GOT3 (cell line): ENCODE results near the gene PDE10A.

ENCODE experiments used
- DNase-seq: peaks from one replicate; lab custom pipeline; 2025; ENCODE audit warnings: mixed read lengths; lab: John Stamatoyannopoulos, UW

The PDE10A gene

GRCh38 chr6:165678429-165678828 is 15.4 kb upstream of the PDE10A start:
- no peak for DNase-seq

- no peak for DNase-seq
Measured at GRCh38 chr6:165677091-165677490, 14.1 kb upstream of the PDE10A start.

GRCh38 chr6:165676435-165677068 is 13.5 kb upstream of the PDE10A start:
- no peak for DNase-seq

GRCh38 chr6:165675120-165675519 is 12.1 kb upstream of the PDE10A start:
- DNase-seq, result no peak

- DNase-seq, result no peak
Measured at GRCh38 chr6:165674155-165675029, 11.4 kb upstream of the PDE10A start.

- DNase-seq, result no peak
Measured at GRCh38 chr6:165671222-165671768, 8.3 kb upstream of the PDE10A start.

- DNase-seq, result no peak
Measured at GRCh38 chr6:165668951-165669350, 5.9 kb upstream of the PDE10A start.

GRCh38 chr6:165665384-165665672 is 2.3 kb upstream of the PDE10A start:
- DNase-seq, result no peak

GRCh38 chr6:165664559-165665383 is 1.7 kb upstream of the PDE10A start:
- no peak for DNase-seq

- no peak for DNase-seq
Measured at GRCh38 chr6:165663736-165664558, 906 bp upstream of the PDE10A start.

GRCh38 chr6:165663377-165663735 is 315 bp upstream of the PDE10A start:
- DNase-seq, result no peak

- DNase-seq, result no peak
Measured at GRCh38 chr6:165662041-165662748, 846 bp downstream of the PDE10A start.

- DNase-seq, result no peak
Measured at GRCh38 chr6:165661664-165662025, 1.4 kb downstream of the PDE10A start.

- DNase-seq, result no peak
Measured at GRCh38 chr6:165660857-165661663, 2.0 kb downstream of the PDE10A start.

GRCh38 chr6:165659945-165660856 is 2.8 kb downstream of the PDE10A start:
- DNase-seq, result no peak

GRCh38 chr6:165658395-165659058 is 4.5 kb downstream of the PDE10A start:
- DNase-seq, result no peak

GRCh38 chr6:165657325-165657680 is 5.7 kb downstream of the PDE10A start:
- no peak for DNase-seq

- DNase-seq, result no peak
Measured at GRCh38 chr6:165656581-165657324, 6.3 kb downstream of the PDE10A start.
